ENCODE data around the gene DDI1.

Gene DDI1

GRCh38 chr11:104086621-104087020 is 50.2 kb downstream of the DDI1 start:
- no peak for DNase-seq
